Measurements from ENCODE around the gene WFIKKN2. TPM values are rescaled to one million over a fixed set of nuclear protein-coding genes. Genes with fewer than 3 reads are reported as not detected.
"Not testable (repeated sequence)": the region's sequence is repeated elsewhere in the genome, so short reads cannot be mapped to it uniquely, and the experiment has no call there.

The WFIKKN2 gene
- polyA plus RNA-seq, 5 donors, result 0.77 to 1.3 (median 0.98) TPM

DNA sequence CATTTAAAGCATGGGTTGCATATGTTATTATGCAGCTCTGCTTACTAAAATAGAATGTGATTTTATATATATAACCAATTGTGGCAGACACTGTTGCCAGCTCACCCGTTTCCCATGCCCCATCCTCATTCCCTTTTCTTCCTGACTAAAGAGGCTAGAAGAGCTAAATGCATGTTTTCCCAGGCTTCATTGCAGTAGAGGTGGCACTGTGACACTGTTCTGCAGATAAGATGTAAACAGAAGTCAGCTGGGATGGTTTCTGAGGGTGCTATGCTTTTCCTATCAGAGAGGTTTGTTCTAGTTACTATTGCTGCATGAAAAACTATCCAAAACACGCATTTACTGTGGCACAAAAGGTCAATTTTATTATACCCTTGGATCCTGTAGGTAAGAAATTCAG lies 36.5 kb downstream of the WFIKKN2 start:
- DNase-seq, result no peak

DNA sequence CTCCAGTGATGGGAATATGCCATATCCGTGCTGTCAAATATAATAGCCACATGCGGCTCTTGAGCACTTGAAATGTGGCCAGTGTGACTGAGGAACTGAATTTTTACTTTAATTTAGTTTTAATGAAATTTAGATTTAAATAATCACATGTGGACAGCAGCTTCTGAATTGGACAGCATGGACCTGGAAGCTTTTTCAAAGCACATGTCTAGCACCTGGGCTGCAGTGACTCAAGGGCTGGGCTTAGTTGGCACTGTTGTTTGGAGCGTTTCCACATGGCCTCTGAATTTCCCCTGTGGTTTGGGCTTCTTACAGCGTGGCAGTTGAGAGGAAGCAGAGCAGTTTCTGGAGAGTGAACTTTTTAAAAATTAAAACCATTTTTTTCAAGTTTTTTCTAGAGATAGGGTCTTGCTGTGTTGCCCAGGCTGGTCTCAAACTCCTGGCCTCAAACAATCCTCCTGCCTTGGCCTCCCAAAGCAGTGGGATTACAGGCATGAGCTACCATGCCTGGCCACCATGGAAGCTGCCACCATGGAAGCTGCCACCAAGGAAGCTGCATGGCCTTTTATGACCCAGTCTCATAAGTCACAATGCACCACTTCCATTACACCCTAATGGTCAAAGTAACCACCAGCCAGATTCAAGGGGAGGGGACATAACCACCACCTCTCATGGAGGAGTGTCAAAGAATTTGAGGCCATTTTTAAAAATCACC lies 37.5 kb downstream of the WFIKKN2 start:
- no peak for DNase-seq

DNA sequence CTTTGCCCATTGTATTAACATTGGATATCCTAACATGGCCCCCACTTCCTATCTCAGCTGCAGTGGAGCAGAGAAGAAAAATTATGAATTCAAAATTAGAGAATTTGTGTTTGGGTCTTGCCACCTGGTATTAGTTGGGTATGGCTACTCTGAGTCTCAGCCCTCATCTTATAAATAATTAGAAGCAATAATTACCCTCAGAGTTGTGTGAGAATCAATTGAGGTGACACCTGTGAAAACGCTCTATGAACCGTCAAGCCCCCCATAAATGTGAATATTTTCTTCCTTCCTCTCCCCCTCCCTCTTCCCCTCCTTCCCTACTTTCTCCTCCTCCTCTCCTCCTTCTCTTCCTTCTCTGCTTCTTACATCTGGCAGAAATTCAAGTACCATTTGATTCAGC lies 39.7 kb downstream of the WFIKKN2 start:
- no peak for DNase-seq

DNA sequence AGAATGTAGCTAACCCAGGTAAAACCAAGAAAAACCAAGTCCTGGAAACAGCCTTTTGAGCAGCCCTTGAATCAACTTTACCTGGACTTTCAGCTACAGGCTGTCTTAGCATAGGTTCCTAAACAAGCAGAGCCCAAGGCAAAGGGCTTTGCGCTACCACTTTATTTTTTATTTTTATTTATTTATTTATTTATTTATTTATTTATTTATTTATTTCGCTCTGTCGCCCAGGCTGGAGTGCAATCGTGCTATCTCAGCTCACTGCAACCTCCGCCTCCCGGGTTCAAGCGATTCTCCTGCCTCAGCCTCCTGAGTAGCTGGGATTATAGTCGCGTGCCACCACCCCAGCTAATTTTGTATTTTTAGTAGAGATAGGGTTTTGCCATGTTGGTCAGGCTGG lies 41.7 kb downstream of the WFIKKN2 start:
- not testable (repeated sequence) for DNase-seq

DNA sequence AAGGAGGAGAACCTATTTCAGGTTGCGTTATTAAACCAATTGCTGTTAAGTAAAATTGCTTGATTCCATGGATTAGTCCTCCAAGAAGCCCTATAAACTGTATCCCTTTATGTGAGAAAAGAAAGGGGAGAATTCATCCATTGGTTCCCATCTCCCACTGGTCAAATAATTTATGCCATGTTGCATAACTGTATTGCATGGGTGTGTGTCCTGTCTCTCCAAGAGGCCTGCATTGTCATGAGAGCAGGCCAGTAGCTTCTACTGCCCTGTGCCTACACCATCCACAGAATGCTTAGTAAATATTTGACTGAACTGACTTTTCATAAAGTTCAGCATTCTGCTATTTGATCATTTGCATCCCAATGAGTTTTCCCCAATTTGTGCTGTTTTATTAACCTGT lies 42.5 kb downstream of the WFIKKN2 start:
- DNase-seq, result no peak

DNA sequence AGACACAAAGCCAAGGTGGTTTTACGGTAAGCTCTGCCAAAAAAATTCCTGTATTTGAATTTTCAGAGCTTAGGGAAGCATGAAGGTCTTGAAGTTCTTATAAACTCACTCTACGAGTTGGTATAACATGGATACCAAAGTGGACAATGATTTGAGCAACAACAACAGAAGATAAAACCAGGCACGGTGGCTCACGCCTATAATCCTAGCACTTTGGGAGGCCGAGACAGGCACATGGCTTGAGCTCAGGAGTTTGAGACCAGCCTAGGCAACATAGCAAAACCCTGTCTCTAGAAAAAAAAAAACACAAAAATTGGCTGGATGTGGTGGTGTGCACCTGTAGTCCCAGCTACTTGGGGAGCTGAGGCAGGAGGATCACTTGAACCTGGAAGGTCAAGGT lies 43.7 kb downstream of the WFIKKN2 start:
- DNase-seq, result no peak

DNA sequence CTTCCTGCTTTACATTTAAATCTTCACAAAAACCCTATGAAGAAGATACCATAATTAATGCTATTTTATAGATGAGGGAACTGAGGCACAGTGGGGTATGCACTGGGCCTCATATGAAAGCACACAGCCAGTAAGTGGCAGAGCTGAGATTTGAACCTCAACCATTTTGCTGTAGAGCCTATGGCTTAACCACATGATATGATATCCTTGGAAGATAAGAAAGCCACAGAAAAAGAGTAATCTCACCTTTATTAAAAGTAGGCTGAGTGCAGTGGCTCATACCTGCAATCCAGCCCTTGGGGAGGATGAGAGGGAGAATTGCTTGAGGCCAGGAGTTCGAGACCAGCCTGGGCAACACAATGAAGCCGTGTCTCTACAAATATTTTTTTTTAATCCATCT lies 45.8 kb downstream of the WFIKKN2 start:
- DNase-seq, result no peak

DNA sequence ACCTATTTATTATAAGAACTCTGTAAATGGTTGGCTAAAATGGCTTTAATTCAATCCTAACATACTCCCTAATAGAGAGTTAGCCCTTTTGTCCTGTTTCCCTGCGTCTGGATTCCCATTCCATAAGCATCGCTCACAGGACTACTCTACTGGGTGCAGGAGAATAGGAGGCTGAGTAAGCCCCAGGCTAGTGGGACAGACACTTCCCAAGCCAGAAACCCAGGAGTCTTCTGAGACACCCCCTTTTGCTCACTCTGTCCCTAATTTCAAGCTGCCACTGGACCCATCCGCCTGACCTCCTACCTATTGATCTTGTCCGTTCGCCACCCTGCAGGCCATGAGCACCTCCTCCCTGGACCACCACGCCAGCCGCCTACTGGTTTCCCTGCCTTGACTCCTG lies 47.5 kb downstream of the WFIKKN2 start:
- DNase-seq, result no peak

DNA sequence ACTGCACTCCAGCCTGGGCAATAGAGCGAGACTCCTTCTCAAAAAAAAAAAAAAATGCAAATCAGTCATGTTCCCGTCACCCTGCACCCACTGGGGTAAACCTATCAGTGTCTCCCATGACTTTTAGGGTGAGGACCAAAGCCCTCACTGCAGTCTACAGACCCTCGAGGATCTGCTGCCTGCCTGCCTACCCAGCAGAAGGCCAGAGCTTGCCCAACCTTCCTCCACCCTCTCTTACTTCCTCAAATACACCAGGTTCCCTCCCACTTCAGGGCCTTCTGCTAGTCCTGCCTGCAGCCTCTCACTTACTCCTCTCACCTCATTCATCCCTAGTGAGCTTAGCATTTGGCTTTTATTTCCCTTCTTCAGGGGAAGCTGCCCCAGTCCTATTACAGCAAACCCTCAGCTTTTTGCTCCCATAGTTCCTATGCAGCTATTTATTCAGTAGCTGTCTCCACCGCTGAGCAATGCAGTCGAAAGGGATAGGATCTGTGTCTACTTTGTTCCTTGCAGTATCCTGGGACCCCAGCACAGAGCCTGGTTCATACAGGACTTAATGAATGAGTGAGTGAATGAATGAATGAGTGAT lies 48.6 kb downstream of the WFIKKN2 start:
- DNase-seq, result no peak

DNA sequence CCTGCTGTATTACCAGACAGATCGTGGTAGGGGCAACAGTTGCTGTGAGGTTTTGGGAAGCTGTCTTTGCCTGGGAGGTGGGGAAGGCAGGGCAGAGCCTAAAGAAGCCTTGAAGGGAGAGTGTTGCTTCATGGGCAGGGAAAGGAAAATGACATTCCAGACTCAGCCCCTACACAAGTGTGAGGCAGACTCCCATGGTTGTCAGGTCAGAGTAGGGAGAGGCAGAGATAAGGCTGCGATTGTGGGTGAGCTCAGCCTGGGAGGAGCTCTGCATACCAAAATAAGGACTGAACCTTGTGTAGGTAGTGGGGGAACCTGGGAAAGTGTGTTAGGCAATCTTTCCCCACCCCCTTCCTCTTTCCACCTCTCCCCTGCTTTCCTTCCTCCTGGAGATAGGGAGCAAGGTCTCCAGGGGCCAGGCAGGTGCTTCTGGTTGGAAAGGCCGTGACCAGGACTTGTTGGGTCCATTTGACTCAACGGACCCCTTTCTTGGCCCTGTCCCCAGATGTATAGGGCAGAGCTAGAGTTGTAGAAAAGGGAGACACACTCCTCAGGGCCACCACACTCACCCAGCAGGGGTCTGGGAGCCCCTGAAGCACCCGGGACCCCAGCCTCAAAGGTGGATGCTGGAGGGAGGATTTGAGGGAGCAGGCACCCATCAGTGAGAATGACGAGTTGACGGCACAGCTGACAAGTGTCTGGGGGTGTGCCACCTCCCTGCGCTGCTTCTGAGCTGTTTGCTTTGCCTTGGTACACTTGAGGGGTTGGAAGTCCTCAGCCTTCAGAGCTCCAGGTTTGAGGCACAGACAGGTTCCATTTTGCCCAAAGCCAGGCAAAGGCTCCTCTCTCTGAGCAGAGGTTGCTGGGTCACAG lies 49.3 kb downstream of the WFIKKN2 start:
- peak in 1 of 2 donors; percentile 20 for DNase-seq

DNA sequence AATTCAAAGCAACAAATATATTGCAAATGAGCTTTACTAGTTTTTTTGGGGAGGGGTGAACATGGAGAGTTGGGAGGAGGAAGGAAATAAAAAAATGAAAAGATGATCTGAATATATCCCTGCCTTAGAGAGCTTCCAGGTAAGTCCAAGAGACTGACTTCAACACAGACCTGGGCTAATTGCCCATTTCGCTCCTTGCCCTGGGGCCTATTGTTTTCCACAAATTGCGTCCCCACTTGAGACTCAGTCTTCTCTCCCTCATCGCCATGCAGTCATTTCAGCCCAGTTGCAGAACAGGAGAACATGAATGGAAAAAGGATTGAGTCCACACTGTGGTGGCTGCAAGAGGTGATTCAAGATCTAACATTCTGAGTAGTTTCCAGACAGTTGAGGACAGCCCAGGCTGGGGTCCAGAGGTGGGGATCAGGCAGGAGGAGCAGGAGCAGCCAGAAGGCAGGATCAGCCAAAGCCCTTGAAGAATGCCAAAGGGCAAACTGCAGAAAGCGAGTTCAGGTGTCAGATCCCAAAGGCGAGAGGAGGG lies 52.4 kb downstream of the WFIKKN2 start:
- DNase-seq, result no peak

DNA sequence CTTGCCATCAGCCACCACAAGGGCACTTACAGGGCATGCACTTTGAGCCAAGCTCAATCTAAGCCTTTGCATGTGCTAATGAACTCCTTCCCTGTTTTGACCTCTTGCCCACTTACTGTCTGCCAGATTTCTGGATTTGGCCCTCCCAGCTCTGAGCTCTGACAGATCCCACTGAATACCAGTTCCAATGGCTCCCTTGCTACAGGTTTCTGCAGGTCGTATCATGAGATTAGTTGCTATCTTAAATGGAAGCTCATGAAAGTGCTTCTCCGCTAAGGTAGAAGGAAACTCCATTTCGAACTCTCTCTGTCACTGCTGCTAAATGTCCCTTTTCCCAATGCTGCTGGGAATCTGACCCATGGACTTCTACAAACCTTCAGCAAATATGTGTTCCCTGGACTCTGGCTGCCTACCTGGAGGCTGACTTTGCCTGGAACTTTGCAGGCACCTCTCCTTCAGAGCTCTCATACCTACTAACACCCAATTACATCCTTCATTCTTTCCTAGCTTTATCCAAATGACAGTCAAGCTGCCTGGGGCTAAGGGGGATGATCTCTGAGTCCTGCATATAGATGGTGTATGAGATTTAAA lies 54.2 kb downstream of the WFIKKN2 start:
- no peak for DNase-seq

DNA sequence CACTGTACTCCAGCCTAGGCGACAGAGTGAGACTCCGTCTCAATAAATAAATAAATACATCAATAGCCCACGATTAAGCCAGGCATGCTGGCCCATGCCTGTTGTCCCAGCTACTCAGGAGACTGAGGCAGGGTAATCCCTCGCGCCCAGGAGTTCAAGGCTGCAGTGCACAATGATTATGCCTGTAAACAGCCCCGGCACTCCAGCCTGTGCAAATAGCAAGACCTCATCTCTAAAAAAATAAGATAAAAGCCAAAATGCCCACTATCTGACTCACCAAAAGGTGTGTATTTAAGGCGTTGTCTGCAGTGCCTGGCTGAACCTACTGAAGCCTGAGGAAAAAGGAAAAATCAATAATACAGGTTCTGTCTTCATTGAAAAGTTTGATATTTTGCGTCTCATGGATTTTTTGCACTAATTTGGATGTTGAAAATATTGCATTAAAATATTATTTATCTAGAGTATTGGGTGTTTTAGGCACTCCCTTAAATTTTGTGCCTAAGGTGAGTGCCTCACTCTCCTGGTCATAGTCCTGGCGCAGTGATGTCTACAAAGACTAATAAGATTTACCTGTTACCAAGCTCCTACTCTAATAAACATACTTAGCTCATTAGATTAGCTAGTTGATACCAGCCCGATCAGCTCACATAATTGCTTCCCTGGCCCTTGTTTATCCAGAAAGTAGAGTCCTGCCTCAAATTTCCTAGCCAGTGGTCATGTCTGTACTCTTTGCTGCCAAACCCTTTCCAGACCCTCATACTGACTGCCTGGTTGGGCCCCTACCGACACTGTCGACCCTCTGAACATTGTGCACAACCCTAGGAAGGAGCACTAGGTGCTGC lies 55.5 kb downstream of the WFIKKN2 start:
- no peak for DNase-seq

DNA sequence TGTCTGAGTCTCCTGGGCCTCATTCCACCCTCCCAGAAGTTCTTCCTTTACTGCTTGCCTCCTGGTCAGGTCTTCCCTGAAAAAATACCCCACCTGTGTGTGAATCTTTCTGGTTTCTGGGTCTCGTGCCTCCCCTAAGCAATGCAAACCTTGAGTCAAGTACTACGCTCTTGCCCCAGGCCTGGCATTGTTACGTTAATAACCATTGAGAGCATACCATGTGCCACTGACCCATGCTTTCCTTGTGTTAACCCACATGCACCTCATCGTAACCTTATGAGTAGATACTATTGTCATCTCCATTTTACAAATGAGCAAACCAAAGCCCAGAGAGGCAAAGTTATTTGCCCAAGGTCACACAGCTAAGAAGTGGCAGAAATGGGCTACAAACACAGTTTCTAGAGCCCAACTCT lies 56.2 kb downstream of the WFIKKN2 start:
- DNase-seq, result no peak

Other genes starting within 250 kb of the WFIKKN2 start
- gene ABCC3, start 200.7 kb upstream of the WFIKKN2 start, polyA plus RNA-seq (ENCODE audit: insufficient read depth in 1 of 5, insufficient read length in 5 of 5, low replicate concordance in 1 of 5), result 10 to 100 TPM; 27.4 to 61.4 (median 39.5) TPM
- gene ANKRD40, start 127.7 kb upstream of the WFIKKN2 start, polyA plus RNA-seq (ENCODE audit: insufficient read depth in 1 of 5, insufficient read length in 5 of 5, low replicate concordance in 1 of 5), result 10 to 100 TPM; 42.8 to 51.4 (median 47.3) TPM
- 100 to 1,000 TPM; 485 to 859 (median 763) TPM for gene LUC7L3, start 116.0 kb upstream of the WFIKKN2 start, polyA plus RNA-seq (ENCODE audit: insufficient read depth in 1 of 5, insufficient read length in 5 of 5, low replicate concordance in 1 of 5)
- under 1 TPM; 0.28 to 0.77 (median 0.53) TPM for gene ANKRD40CL, start 68.1 kb upstream of the WFIKKN2 start, polyA plus RNA-seq (ENCODE audit: insufficient read depth in 1 of 5, insufficient read length in 5 of 5, low replicate concordance in 1 of 5)
- gene TOB1, start 30.8 kb downstream of the WFIKKN2 start, polyA plus RNA-seq (ENCODE audit: insufficient read depth in 1 of 5, insufficient read length in 5 of 5, low replicate concordance in 1 of 5), result 10 to 100 TPM; 20.1 to 31.3 (median 31.1) TPM